GM12878 (cell line): ENCODE results near the gene C1orf52. TPM values are rescaled to one million over a fixed set of nuclear protein-coding genes. Genes with fewer than 3 reads are reported as not detected.

Experiments used
- ATAC-seq: fragments of 200-7000 bp; cut with Tn5 transposase; 3 replicates; pipeline ENCODE4 v1.9.1; 2020; ENCODE audit warnings: mild to moderate bottlenecking, moderate library complexity
- BruUV-seq: library from RNA; stranded (reverse); fragments of 400-500 nt; replicated peaks from 2 replicates; lab custom pipeline; 2021; lab: Mats Ljungman, UMichigan
- CTCF ChIA-PET: fragments of 300-600 bp; sonication (Branson Sonifier 250); formaldehyde crosslinking; extraction: SDS; loops from one replicate; lab custom pipeline; 2021; ENCODE audit warnings: inconsistent platforms; lab: Yijun Ruan, JAX
- POLR2A ChIA-PET: fragments of 350-600 bp; formaldehyde crosslinking; extraction: SDS; loops from one replicate; lab custom pipeline; 2021; ENCODE audit warnings: inconsistent platforms; lab: Charles Lee
- RAD21 ChIA-PET: fragments of 300-600 bp; sonication (Branson Sonifier 250); formaldehyde crosslinking; loops from one replicate; lab custom pipeline; 2023; ENCODE audit warnings: antibody characterized with exemption; ENCODE audit not compliant: unreplicated experiment; lab: Charles Lee
- SMC1A ChIA-PET: fragments of 300-600 bp; sonication (Branson Sonifier 250); formaldehyde crosslinking; loops from one replicate; lab custom pipeline; 2023; ENCODE audit not compliant: unreplicated experiment, uncharacterized antibody; lab: Charles Lee
- DNase-seq: peaks from one replicate; pipeline ENCODE4 v3.0.0-alpha.2; 2011; ENCODE audit warnings: low read depth, low spot score
- FAIRE-seq: peaks from 3 replicates; lab custom pipeline; 2011; peaks lifted over from hg19 to GRCh38; lab: Jason Lieb, UNC
- H2AFZ ChIP-seq: 2 replicates; pipeline ENCODE4 v1.6.0; 2011; ENCODE audit warnings: low read depth, low read length, control low read depth; ENCODE audit not compliant: control insufficient read depth
- H3K27ac ChIP-seq: 2 replicates; pipeline ENCODE4 v1.5.1; 2011; ENCODE audit warnings: control low read depth; ENCODE audit not compliant: control insufficient read depth, insufficient read depth
- H3K27me3 ChIP-seq, 2 experiments: replicated peaks in 1 of 2; 2 replicates each; pipeline versions ENCODE4 v1.6.0 to v1.6.1; 2011; ENCODE audit warnings: low read length in 1 of 2; ENCODE audit not compliant: control insufficient read depth in 2 of 2, insufficient read depth in 2 of 2
- H3K36me3 ChIP-seq, 2 experiments: 2 replicates each; pipeline ENCODE4 v1.5.1; 2011; ENCODE audit warnings: low read length in 1 of 2; ENCODE audit not compliant: control insufficient read depth in 2 of 2, insufficient read depth in 2 of 2
- H3K4me1 ChIP-seq: 2 replicates; pipeline ENCODE4 v1.6.1; 2011; ENCODE audit warnings: mild to moderate bottlenecking, low read length, moderate library complexity, mixed read lengths; ENCODE audit not compliant: control insufficient read depth, insufficient read depth
- H3K4me2 ChIP-seq: 2 replicates; pipeline ENCODE4 v1.6.0; 2011; ENCODE audit warnings: control low read depth; ENCODE audit not compliant: control insufficient read depth, insufficient read depth
- H3K4me3 ChIP-seq: fragments of 200-600 bp; sonication (generic); 2 replicates; pipeline ENCODE4 v1.5.1; 2016
- H3K79me2 ChIP-seq: 2 replicates; pipeline ENCODE4 v1.6.0; 2011; ENCODE audit warnings: low read length; ENCODE audit not compliant: control insufficient read depth, insufficient read depth
- H3K9ac ChIP-seq: 2 replicates; pipeline ENCODE4 v1.8.0; 2011; ENCODE audit warnings: low read length, control low read depth, mixed read lengths; ENCODE audit not compliant: control insufficient read depth, insufficient read depth
- H3K9me3 ChIP-seq: replicated peaks from 3 replicates; pipeline ENCODE4 v1.5.1; 2011; ENCODE audit warnings: mild to moderate bottlenecking, low read length; ENCODE audit not compliant: control insufficient read depth, insufficient read depth
- H4K20me1 ChIP-seq: 2 replicates; pipeline ENCODE4 v1.6.0; 2011; ENCODE audit not compliant: control insufficient read depth, insufficient read depth
- DPF2 ChIP-seq: fragments of 450-650 bp; IDR thresholded peaks from 2 replicates; pipeline ENCODE4 v1.6.1; 2017; ENCODE audit warnings: mild to moderate bottlenecking
- JUNB ChIP-seq: IDR thresholded peaks from 2 replicates; pipeline ENCODE4 v1.6.1; 2016; ENCODE audit warnings: antibody characterized with exemption, mild to moderate bottlenecking
- MEF2A ChIP-seq: IDR thresholded peaks from 2 replicates; pipeline ENCODE4 v1.6.1; 2011; ENCODE audit warnings: low read depth, mild to moderate bottlenecking, low read length, moderate library complexity; ENCODE audit not compliant: insufficient read depth
- MTA2 ChIP-seq: fragments of 450-650 bp; IDR thresholded peaks from 2 replicates; pipeline ENCODE4 v1.6.1; 2016; ENCODE audit warnings: low read depth, mild to moderate bottlenecking, moderate library complexity
- MXI1 ChIP-seq: fragments of 150-350 bp; IDR thresholded peaks from 2 replicates; pipeline ENCODE4 v1.6.1; 2011; ENCODE audit warnings: low read depth, mild to moderate bottlenecking, inconsistent platforms, low read length, improper control_type of control experiment
- SMC3 ChIP-seq: IDR thresholded peaks from 2 replicates; pipeline ENCODE4 v1.6.1; 2011; ENCODE audit warnings: low read length, improper control_type of control experiment, borderline replicate concordance
- SUPT20H ChIP-seq: IDR thresholded peaks from 2 replicates; pipeline ENCODE4 v1.6.1; 2011; ENCODE audit warnings: low read depth, mild to moderate bottlenecking, low read length, moderate library complexity, borderline replicate concordance; ENCODE audit not compliant: control insufficient read depth
- ZBTB4 ChIP-seq: fragments of 450-650 bp; formaldehyde crosslinking; IDR thresholded peaks from 2 replicates; pipeline ENCODE4 v1.4.0; 2022; ENCODE audit warnings: mild to moderate bottlenecking, moderate library complexity
- ZNF24 ChIP-seq: fragments of 450-650 bp; IDR thresholded peaks from 2 replicates; pipeline ENCODE4 v1.6.1; 2017; ENCODE audit warnings: antibody characterized with exemption, mild to moderate bottlenecking
- WGBS: methylation state at CpG from one replicate; pipeline ENCODE4 v1.1.6; 2016; ENCODE audit warnings: low lambda C conversion rate; ENCODE audit not compliant: insufficient replicate concordance, insufficient coverage; ENCODE audit errors: missing lambda C conversion rate; 5-methylcytosine and 5-hydroxymethylcytosine counted together
- in situ Hi-C: fragments of 300-500 bp; cut with MboI; formaldehyde crosslinking; loops from 9 replicates; pipeline ENCODE4 v1.14.3; 2018; ENCODE audit warnings: mixed read lengths
- intact Hi-C: fragments of 100-400 bp; cut with micrococcal nuclease; formaldehyde crosslinking; loops from one replicate; pipeline ENCODE4 v1.14.2; 2022; ENCODE audit not compliant: unreplicated experiment
- polyA plus RNA-seq, 11 experiments: library from polyadenylated mRNA; depleted of rRNA in 4 of 11; unstranded in 6 of 11; stranded (reverse) in 5 of 11; fragments of >200 nt; fragmentation: Nextera tagmentation in 4 of 11; fragmentation: Illumina TruSeq in 1 of 11; extraction: Ambion mirVana in 4 of 11; extraction: Trizol in 1 of 11; gene quantifications; 1 replicate in 1 of 11; 2 replicates in 10 of 11; pipeline versions ENCODE4 v1.2.1 to v1.2.3, GENCODE V29; 2011 to 2016; ENCODE audit warnings: inconsistent platforms in 2 of 11, missing spikeins in 2 of 11, low read depth in 1 of 11
- total RNA-seq, 4 experiments: library from RNA; depleted of rRNA in 3 of 4; stranded (reverse); fragments of >200 nt in 3 of 4; fragmentation: Illumina TruSeq in 1 of 4; extraction: Trizol in 1 of 4; gene quantifications; 2 replicates each; pipeline versions ENCODE4 v1.2.1 to v1.2.3, GENCODE V29; 2013 to 2021

The C1orf52 gene
- total and polyA plus RNA-seq, 10 of the 15 experiments (the other 5 are each of a cell fraction or from before 2014, with no cell fraction given), result 9.4 to 39.5 (median 17.6) TPM

GRCh38 chr1:85245456-85245855 is 14.0 kb downstream of the C1orf52 start:
- Histone ChIP-seq H3K4me2 (no peak overlapping the region), H3K79me2 (no peaks in the 10 kb centered on the region)
- ATAC-seq, result no peak
- no peak for DNase-seq
- TF ChIP-seq MXI1, result no peak
- no peak for TF ChIP-seq DPF2
- no peak for TF ChIP-seq SUPT20H
- TF ChIP-seq ZBTB4 (CRISPR knock-in tag), result no peak
- no peak for TF ChIP-seq SMC3
- no peak for TF ChIP-seq MEF2A
- no peak for TF ChIP-seq MTA2
- no peak for TF ChIP-seq JUNB
- TF ChIP-seq ZNF24, result no peak
- TF ChIP-seq, all 136 proteins: peak for 0
- BruUV-seq, result no TSS peak
- no peak overlapping the region for H3K9ac ChIP-seq
- no peak overlapping the region for H3K4me3 ChIP-seq
- H3K27me3 ChIP-seq, result no peaks in the 10 kb centered on the region
- H3K4me1 ChIP-seq, result no peaks in the 10 kb centered on the region
- ChIA-PET CTCF (interaction anchor here (1.6 to 3.6 kb wide), 3 partner anchors 9 to 14 kb away, joined by 3 to 11 read pairs (median 6); partner anchors contain the start of gene C1orf52), POLR2A (no interaction called here), SMC1A (no interaction called here), RAD21 (no interaction called here)
- intact Hi-C loops, result no loop called here
- H3K9me3 ChIP-seq, result no peaks in the 10 kb centered on the region; the same call in 2 of the 3 replicates
- H3K27ac ChIP-seq, result no peak overlapping the region
- WGBS, result 94% methylated on average over 1 of the region's 1 CpG
- no peaks in the 10 kb centered on the region for H4K20me1 ChIP-seq
- H2AFZ ChIP-seq, result no peak overlapping the region
- no peak for FAIRE-seq
- in situ Hi-C loops, result no loop called here
- H3K36me3 ChIP-seq, result no peaks in the 10 kb centered on the region
